Tibial nerve (tissue), 3 donors: ENCODE measurements around the gene ZFAND2B.

Source experiments
- CTCF ChIP-seq, 5 experiments: fragments of 200-600 bp in 3 of 5; fragments of 450-650 bp in 2 of 5; sonication (generic) in 3 of 5; IDR thresholded peaks; one replicate each; pipeline ENCODE4 v1.5.1; 2016 to 2019; ENCODE audit warnings: antibody characterized with exemption in 5 of 5, mild to moderate bottlenecking in 3 of 5, moderate library complexity in 2 of 5
- POLR2A ChIP-seq, 2 donors: fragments of 450-650 bp; IDR thresholded peaks; one replicate each; pipeline ENCODE4 v1.6.1; 2017; ENCODE audit warnings: antibody characterized with exemption in 2 of 2, mild to moderate bottlenecking in 2 of 2, moderate library complexity in 2 of 2

- TF ChIP-seq POLR2A (IDR thresholded peaks at IDR 0.05) = no peak
- TF ChIP-seq CTCF (IDR thresholded peaks at IDR 0.05) = no peak
Observed at GRCh38 chr2:219163156-219163555, 43.4 kb upstream of the ZFAND2B start.
